GDM1 (cell line): ENCODE results near the gene APPBP2.
A peak's percentile ranks its signal among the peaks of the same experiment; 100 is the strongest.
"Not testable (repeated sequence)": the region's sequence is repeated elsewhere in the genome, so short reads cannot be mapped to it uniquely, and the experiment has no call there.

Experiments
- DNase-seq: peaks from one replicate; lab custom pipeline; 2025; lab: John Stamatoyannopoulos, UW

Gene APPBP2

DNA sequence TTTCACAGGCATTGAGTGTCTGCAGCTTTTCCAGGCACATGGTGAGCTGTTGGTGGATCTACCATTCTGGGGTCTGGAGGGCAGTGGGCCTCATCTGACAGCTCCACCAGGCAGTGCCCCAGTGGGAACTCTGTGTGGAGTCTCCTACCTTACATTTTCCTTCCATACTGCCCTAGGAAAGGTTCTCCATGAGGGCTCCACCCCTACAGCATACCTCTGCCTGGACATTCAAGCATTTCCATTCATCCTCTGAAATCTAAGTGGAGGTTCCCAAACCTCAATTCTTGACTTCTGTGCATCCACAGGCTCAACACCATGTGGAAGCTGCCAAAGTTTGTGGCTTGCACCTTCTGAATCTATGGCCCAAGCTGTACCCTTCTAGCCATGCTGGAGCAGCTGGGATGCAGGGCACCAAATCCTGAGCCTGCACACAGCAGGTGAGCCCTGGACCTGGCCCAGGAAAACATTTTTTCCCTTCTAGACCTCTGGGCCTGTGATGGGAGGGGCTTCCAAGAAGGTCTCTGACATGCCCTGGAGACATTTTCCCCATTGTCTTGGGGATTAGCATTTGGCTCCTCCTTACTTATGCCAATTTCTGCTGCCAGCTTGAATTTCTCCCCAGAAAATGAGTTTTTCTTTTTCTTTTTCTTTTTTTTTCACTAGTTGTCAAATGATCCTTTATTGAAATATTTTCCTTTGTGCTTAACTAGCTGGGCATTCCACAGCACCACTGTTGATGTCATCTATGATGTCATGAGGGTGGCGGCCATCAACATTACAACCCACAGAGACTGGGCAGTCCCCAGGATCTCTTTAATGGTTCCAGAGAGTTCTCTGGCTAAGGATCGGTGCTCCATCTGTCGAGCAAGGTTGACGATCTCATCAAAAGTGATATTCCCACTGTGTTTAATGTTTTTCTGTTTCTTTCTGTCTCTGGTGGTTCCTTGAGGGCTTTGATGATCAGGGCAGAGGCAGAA, 92.7 kb downstream of the APPBP2 start:
- DNase-seq: not testable (repeated sequence)

DNA sequence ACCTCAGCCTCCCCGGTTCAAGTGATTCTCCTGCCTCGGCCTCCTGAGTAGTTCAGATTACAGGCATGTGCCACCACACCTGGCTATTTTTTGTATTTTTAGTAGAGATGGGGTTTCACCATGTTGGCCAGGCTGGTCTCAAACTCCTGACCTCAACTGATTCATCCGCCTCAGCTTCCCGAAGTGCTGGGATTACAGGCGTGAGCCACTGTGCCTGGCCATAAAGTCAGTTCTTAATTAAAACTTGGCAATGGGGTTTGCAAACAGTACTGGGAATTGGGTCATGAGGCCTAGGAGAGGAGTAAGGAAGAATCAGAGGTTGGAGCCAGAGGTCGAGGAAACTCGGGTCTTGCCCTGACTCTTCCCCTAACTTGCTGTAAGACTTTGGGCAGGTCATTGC, 95.5 kb downstream of the APPBP2 start:
- not testable (repeated sequence) for DNase-seq

DNA sequence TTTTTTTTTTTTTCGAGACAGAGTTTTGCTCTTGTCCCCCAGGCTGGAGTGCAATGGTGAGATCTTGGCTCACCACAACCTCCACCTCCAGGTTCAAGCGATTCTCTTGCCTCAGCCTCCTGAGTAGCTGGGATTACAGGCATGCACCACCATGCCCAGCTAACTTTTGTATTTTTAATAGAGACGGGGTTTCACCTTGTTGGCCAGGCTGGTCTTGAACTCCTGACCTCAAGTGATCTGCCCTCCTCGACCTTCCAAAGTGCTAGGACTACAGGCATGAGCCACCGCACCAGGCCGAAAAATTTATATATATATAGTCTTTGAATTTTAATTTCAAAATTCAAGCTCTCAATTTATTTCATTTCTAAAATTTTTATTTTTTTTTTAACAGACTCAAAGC, 97.6 kb downstream of the APPBP2 start:
- not testable (repeated sequence) for DNase-seq

DNA sequence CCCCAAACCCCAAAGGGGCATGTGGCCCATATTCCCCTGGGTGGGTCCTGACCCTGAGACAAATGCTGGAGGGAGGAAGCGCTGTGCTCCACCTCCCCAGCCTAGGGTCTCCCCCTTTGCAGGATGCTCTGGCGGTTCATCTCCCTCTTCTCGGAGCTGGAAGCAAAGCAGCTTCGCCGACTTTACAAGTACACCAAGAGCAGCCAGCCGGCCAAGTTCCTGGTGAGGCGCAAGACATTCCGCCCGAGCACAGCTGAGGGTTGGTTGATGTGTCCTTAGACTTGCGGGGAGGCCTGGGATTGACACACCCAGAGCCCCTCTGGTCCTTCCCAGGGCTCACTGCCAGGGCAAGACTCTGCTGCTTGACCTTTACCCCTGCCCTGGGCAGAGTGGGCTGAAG, 99.4 kb downstream of the APPBP2 start:
- DNase-seq: no peak

DNA sequence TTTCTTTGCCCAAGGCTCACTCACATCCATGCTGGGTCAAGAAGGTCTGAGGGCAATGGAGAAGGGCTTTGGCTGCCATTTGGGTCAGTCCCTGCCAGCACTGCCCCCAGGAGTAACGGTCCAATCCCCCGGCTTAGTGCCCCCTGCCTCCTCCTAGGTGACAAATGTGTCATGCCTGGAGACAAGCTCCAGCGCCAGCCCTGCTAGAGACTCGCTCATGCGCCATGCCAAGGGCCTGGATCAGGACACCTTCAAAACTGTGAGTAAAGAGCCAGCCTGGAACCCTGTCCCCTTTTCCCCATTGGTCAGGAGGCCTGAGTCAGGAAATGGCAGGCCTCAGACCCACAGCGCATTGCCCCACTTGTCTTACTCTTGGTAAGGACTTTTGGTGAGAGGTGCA, 100.4 kb downstream of the APPBP2 start:
- no peak for DNase-seq

DNA sequence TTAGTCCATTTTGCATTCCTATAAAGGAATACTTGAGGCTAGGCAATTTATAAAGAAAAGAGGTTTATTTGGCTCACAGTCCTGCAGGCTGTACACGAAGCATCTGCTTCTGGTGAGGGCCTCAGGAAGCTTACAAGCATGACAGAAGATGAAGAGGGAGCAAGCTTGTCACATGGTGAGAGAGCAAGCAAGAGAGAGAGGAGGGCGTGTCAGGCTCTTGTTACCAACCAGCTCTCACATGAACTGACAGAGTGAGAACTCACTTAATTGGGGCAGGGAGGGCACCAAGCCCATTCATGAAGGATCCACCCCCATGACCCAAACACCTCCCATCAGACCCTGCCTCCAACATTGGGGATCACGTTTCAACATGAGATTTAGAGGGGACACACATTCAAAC, 102.2 kb downstream of the APPBP2 start:
- no peak for DNase-seq

DNA sequence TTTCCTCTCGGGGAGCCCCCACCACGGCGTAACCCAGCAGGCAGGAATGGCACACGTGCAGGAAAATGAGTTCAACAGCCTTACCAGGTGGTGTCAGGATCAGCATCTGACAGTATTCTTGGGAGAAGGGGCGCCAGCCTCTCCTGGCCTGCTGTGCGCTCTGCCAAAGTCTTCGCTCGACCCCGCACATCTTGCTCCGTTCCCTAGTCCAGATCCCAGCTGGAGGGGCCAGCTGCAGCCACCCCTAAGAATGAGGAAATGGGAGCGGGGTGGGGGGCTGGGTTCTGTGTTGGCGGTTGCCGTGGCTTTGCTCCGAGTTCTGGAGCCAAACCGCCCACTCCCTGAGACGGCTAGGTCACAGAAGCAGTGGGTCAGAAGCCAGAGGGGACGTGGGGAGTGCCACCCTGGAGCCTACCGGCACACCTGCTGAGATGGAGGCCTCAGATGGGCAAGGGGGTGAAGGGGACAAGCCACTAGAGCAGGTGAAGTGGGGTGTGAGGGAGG, 103.8 kb downstream of the APPBP2 start, which contains the start of gene CHCT1:
Gene CHCT1, plus strand, starts transcription at position 328 of the 504 bp plus-strand sequence. Its CDS starts 104 bp downstream, at position 432.
- DNase-seq: no peak

DNA sequence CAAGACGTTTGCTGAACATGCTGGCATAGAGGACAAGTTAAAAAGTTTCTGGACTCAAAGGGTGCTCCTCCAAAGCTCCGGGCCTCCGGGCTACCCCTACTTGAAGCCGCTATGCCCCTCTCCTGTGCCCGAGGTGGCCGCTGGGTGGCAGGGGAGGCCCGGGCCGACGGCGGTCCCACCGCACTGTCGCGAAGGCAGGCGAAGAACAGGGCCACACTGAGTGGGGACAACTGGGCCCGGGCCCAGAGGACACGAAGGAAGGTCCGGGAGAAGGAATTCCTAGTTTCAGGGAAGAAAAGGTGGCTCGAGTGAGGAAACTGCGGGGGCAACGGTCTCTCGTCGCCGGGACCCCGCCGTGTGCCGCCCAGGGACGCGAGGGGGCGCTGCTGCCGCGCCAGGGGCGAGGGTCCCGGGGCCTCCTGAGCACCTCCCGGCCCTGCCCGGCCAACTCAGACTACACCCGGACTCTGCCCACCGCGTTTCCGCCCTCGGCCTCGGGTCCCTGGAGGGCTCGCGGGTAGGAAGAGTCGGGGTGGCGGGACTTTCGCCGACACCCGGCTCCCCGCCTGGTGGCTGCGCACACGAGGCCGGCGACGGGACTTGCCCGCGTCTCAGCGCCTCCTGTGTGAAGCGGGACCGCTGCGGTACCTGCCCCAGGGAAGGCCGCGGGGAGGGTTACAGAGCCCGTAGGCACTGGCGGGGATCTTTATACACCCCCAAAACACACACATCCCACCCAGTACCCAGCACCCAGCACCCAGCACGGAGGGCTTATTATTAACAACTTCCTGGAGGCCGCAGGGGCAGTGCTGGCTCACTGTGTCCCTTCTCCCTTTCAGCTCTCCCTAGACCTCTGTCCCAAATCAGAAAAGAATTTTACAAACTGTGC, 104.5 kb downstream of the APPBP2 start:
- peak; percentile 48 for DNase-seq

DNA sequence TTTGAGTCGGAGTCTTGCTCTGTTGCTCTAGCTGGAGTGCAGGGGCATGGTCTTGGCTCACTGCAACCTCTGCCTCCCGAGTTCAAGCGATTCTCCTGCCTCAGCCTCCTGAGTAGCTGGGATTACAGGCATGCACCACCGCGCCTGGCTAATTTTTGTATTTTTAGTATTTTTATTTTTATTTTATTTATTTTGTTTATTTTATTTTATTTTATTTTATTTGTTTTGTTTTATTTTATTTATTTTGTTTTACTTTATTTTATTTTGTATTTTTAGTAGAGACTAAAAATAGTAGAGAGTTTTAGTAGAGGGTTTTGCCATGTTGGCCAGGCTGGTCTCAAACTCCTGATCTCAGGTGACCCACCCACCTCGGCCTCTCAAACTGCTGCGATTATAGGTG, 106.2 kb downstream of the APPBP2 start:
- DNase-seq: not testable (repeated sequence)

DNA sequence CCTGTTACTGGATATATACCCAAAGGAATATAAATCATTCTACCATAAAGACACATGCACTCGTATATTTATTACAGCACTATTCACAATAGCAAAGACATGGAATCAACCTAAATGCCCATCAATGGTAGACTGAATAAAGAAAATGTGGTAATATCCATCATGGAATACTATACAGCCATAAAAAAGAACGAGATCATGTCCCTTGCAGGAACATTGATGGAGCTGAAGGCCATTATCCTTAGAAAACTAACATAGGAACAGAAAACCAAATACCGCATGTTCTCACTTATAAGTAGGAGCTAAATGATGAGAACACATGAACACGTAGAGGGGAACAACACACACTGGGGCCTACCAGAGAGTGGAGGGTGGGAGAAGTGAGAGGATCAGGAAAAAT, 107.0 kb downstream of the APPBP2 start:
- not testable (repeated sequence) for DNase-seq

DNA sequence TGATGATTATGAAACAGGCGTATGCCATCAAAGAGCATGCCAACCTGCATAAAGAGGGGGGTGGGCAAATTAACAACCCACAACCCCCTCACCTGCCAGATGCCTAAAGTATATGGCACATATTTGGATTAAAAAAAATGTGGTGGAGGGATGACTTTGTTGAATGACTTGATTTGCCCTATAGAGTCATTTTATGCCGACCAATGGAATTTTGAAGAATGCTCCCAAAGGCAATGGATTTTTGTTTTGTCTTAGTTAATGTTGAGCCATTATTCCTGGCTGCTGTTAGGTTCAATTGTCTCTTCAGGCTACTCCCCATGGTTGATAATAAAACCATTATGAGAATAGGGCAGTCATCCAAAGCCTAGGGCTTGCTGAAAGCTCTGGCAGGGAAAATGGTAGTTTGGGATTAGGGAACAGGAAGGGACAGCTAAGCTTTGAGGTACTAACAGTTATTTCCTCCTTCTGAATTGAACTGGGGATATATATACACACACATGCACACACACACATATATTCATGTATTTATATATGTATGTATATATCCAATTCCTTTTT, 109.6 kb downstream of the APPBP2 start:
- no peak for DNase-seq

DNA sequence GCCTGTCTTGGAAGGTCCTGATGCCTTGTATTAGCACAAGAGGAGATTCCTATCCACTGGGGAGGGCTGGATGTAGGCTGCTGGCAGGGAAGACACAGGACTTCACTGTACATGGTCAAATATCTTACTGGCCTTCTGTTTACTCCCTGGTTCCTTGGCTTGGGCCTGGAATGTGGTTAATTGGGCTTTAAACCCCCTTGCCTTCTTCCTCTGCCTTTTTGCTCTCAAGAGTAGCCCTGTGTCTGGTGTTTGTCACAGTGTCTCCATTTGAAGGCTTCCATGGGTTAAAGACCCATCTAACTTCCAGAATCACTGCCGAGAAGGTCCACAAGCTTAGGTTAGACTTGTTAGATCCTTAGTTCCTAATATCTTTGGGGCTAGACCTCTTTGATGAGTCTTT, 110.9 kb downstream of the APPBP2 start:
- no peak for DNase-seq

DNA sequence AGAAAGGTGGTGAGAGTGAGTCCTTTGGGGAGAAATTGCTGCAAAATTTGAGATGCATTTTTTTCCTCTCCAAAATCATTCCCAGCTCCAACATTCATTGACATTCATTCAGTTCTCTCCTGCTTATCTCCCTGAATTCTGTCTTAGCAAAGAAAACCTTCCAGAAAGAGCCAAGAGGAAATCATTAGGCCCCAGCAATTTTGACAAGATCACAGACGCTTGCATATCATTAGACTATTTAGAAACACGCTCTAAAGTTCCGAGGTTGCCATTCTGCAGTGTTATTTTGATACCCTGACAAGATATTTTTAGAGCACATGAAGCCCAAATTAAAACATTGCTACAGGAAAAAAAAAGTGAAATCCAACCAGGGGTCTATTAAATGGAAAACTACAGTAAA, 113.3 kb downstream of the APPBP2 start:
- no peak for DNase-seq

DNA sequence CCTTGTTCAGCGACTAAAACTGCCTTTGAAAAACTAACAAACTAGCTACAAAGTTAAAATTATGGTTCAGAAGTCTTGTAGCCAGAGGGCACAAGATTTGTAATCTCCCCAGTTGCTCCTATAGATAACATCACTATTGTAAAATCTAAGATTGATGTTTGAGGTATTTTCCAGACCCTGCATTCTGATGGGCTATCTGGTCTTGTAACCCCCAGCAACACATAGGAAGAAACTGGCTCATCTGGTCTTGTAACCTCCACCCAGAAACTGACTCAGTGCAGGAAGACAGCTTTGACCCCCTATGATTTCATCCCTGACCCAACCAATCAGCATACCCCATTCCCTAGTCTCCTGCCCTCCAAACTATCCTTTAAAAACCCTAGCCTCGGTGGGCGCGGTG, 116.0 kb downstream of the APPBP2 start:
- DNase-seq: no peak

DNA sequence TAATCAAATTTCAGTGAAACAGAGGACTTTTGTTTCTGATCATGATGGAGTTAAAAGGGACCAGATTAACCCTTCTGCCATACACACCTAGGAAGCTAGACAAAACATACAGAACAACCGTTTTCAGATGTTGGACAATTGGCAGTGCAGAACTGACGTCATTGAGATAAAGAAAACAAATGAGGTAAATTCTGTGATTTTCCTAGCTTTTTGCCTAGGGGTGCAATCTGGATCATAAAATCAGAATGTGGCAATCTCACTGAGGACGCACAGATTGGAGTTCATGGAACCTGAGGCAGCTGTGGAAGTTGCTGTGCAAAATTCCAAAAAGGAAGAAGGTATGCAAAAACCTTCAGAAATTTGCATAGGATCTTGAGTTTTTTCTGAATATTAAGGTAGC, 119.2 kb downstream of the APPBP2 start:
- no peak for DNase-seq

DNA sequence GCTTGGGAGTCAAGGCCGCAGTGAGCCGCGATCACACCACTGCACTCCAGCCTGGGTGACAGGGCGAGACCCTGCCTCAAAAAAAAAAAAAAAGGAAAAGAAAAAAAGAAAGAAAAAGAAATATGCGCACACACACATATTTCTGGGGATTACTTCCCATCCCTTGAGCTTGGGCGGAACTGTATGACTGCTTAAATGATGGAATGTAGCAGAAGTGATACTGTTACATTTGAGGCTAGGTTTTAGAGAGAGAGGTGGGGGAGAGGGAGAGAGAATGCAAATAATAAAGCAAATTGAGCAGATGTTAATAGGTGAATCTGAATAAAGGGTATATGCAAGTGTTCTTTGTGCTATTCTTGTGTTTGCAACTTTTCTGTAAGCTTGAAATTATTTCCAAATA, 122.1 kb downstream of the APPBP2 start:
- DNase-seq: no peak

DNA sequence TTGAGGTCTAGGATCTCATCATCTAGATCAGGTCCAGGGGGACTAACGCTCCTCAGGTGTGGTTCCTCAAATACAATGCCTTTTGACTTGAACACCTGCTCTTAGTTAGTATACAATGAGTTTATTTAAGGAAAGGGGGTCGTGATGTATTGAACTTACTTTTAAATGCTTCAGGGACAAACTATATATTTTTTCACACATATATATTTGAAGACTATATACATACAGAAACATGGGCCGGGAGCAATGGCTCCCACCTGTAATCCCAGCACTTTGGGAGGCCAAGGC, 122.6 kb downstream of the APPBP2 start:
- no peak for DNase-seq

DNA sequence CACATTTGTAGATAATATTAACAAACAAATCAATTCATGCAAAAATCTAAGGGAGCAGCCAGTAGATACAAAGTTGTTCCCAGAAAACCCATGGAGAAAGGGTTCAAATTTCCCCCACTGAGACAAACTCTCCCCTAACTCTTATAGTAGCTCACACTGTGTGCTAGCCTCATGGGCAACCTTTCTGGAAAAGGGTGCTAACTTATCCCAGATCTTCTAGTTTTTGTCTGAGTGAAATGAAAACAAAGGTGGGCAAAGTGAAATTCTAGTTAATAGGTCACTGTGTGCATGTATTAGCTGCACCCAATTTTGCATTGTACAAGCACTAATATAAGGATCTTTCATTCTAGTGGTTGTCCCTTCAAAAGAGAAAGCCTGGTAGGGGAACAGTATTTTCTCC, 124.2 kb downstream of the APPBP2 start:
- no peak for DNase-seq

DNA sequence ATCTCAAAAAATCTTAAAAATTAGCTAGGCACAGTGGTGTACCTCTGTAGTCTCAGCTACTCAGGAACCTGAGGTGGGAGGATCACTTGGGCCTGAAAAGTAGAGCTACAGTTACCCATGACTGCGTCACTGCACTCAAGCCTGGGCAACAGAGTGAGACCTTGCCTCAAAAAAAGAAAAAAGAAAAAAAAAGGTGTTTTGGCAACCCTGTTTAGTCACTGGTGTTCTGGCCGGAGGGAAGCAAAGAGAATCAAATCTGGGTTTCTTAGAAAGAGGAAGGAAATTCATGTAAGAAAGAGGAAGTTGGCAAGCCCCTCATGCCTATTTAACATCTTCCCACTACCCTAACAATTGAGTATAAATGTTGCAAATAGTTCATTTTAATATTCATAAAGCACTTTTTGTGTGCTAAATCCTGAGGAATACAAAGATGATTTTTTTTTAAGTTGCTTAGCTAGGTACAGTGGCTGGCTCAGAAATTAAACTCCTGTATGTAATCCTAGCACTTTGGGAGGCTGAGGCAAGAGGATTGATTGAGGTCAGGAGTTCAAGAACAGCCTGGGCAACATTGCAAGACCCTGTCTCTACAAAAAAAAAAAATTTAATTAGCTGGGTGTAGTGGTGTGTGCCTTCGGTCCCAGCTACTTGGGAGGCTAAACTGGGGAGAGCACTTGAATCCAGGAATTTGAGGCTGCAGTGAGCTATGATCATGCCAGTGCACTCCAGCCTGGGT, 127.6 kb downstream of the APPBP2 start:
- DNase-seq: peak; percentile 67

DNA sequence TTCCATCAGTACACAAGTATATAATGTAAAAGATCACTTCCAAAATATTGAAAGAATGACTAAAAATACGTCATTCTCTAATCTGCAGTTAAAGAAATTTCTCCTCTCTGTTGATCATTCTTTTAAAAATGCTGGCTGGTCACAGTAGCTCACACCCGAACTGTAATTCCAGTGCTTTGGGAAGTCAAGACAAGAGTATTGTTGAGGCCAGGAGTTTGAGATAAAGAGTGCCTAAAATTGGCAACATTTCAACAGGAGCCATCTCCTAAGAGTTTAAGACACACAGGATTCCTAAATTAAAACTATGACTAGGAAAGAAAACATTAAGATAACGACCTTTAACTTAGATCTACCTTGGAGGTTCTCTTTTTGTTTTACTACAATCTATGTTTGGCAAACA, 129.6 kb downstream of the APPBP2 start:
- DNase-seq: no peak

DNA sequence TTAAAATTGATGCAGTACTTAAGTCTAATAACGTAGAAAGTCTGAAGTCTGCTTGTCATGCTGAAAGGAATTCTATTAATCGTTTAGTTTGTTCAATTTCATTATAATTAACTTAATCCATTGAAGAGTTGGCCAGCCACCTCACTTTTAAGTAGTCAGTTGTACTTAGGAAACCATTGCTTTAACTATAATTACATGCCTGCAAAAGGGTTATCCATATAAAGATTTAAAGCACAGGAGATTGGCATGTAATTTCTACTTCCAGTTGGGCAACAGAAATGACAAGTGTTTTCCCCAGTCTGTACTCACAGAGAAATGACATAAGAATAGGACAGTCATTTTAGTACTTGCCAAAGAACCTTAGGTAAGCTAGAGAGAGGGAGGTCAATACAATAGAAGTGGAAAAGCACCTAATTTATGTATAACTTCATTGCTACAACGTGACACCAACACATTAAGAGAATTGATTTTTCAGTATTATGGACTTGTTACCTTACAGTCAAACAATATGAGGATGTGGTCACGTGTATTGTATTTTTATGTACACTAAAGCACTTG, 130.5 kb downstream of the APPBP2 start:
- DNase-seq: no peak
